AG04450 (cell line): ENCODE measurements around the gene SMAD6. TPM values are rescaled to one million over a fixed set of nuclear protein-coding genes. Genes with fewer than 3 reads are reported as not detected.

Experiments
- CTCF ChIA-PET: fragments of 300-600, 350-600 bp; formaldehyde crosslinking; extraction: SDS; loops from one replicate; lab custom pipeline; 2022; ENCODE audit warnings: antibody characterized with exemption, inconsistent platforms; lab: Charles Lee
- POLR2A ChIA-PET: fragments of 350-600 bp; formaldehyde crosslinking; extraction: SDS; loops from one replicate; lab custom pipeline; 2021; ENCODE audit warnings: antibody characterized with exemption, inconsistent platforms; lab: Yijun Ruan, JAX
- DNase-seq: peaks from one replicate; pipeline ENCODE4 v3.0.0-alpha.2; 2011; ENCODE audit warnings: low read depth, low spot score
- H3K27ac ChIP-seq: one replicate; pipeline ENCODE4 v1.5.1; 2012; ENCODE audit warnings: low read depth, low read length, control low read depth
- H3K27me3 ChIP-seq: one replicate; pipeline ENCODE4 v1.6.0; 2012; ENCODE audit warnings: low read length; ENCODE audit not compliant: control insufficient read depth, insufficient read depth
- H3K4me3 ChIP-seq: 2 replicates; pipeline ENCODE4 v1.5.1; 2011; ENCODE audit warnings: mild to moderate bottlenecking, low read depth, low read length, control low read depth
- H3K9me3 ChIP-seq: 2 replicates; pipeline ENCODE4 v1.5.1; 2012; ENCODE audit warnings: low read length; ENCODE audit not compliant: control insufficient read depth, insufficient read depth
- polyA plus RNA-seq: library from polyadenylated mRNA; depleted of rRNA; stranded (reverse); fragments of >200 nt; gene quantifications from 2 replicates; pipeline ENCODE4 v1.2.3, GENCODE V29; 2011
- TF ChIP-seq, protein P1 (sequence below): IDR thresholded peaks from 2 replicates; pipeline ENCODE4 v1.5.1; 2011; ENCODE audit warnings: low read depth, low read length, control low read depth, inconsistent platforms

SMAD6 gene
- polyA plus RNA-seq, 1 experiment = 1.8 TPM

DNA sequence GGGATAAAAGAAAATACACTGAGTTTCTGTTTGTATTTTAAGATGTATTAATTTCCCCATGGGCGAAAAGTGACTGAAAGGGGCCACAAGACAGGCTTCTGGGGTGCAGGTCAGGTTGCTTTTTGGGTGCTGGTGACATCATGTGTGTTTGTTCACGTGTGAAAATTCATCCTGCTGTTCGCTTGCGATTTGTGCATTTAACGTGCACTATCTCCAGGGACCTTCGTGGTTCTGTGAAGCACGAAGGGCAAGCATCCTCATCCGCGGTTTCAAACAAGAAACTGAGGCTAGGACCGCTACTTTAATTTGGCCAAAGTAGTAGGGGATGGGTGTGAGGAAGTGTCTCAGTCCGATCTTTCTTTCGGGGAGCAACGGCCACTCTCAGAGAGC is 1.6 kb upstream of the SMAD6 start:
- H3K27me3 ChIP-seq = no peaks in the 10 kb centered on the region
- TF ChIP-seq, protein P1, sequence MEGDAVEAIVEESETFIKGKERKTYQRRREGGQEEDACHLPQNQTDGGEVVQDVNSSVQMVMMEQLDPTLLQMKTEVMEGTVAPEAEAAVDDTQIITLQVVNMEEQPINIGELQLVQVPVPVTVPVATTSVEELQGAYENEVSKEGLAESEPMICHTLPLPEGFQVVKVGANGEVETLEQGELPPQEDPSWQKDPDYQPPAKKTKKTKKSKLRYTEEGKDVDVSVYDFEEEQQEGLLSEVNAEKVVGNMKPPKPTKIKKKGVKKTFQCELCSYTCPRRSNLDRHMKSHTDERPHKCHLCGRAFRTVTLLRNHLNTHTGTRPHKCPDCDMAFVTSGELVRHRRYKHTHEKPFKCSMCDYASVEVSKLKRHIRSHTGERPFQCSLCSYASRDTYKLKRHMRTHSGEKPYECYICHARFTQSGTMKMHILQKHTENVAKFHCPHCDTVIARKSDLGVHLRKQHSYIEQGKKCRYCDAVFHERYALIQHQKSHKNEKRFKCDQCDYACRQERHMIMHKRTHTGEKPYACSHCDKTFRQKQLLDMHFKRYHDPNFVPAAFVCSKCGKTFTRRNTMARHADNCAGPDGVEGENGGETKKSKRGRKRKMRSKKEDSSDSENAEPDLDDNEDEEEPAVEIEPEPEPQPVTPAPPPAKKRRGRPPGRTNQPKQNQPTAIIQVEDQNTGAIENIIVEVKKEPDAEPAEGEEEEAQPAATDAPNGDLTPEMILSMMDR = no peak
- no peak for DNase-seq
- H3K4me3 ChIP-seq = peak overlapping the region; percentile 67
- H3K27ac ChIP-seq = no peak overlapping the region
- H3K9me3 ChIP-seq = no peaks in the 10 kb centered on the region; the same call in 1 of the 2 replicates
- ChIA-PET POLR2A (interaction anchor here (0.6 to 3.7 kb wide), 11 partner anchors 20 to 1990 kb away, joined by 3 to 23 read pairs (median 3); no protein-coding TSS in a partner anchor), CTCF (interaction anchor here (1.3 to 5.6 kb wide), 3 partner anchors 71 to 151 kb away, joined by 3 to 44 read pairs (median 39); no protein-coding TSS in a partner anchor)

DNA sequence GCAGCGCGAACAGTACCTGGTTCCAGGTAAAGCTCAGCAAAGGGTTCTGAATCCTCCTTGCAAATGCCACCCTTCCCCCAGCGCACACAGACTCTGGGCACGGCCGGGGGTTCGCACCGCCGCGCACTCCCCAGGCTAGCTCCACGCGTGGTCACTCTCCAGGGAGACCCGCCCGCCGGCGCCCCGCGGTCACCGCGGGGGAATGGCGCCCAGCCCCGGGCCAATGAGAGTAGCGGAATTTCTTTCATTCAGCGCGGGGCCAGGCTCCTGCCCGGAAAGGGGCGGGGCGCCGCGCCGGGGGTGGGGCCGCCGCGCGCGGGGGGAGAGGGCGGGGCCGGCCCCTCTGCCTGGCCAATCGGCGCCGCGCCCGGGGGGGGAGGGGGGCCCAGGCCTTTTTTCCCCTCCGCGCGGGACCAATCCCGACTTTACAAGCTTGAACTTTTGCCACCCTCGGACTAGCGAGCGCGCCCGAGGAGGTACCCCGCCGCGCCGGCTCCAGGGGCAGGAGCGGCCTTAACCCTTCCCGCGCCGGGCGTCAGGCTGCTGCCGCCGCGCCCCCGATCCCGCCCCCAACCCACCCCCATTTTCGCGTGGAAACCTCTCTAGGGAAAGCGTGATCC is 1.1 kb upstream of the SMAD6 start:
- peak; percentile 84 for DNase-seq
- TF ChIP-seq, protein P1 = no peak
- Histone ChIP-seq H3K9me3 (no peaks in the 10 kb centered on the region; the same call in 1 of the 2 replicates), H3K27ac (no peak overlapping the region), H3K27me3 (no peaks in the 10 kb centered on the region), H3K4me3 (peak overlapping the region; percentile 67)
- POLR2A ChIA-PET = interaction anchor here (0.6 to 3.7 kb wide), 12 partner anchors 19 to 1991 kb away, joined by 3 to 23 read pairs (median 4); no protein-coding TSS in a partner anchor
- CTCF ChIA-PET = interaction anchor here (1.3 to 5.6 kb wide), 3 partner anchors 71 to 151 kb away, joined by 3 to 44 read pairs (median 39); no protein-coding TSS in a partner anchor

DNA sequence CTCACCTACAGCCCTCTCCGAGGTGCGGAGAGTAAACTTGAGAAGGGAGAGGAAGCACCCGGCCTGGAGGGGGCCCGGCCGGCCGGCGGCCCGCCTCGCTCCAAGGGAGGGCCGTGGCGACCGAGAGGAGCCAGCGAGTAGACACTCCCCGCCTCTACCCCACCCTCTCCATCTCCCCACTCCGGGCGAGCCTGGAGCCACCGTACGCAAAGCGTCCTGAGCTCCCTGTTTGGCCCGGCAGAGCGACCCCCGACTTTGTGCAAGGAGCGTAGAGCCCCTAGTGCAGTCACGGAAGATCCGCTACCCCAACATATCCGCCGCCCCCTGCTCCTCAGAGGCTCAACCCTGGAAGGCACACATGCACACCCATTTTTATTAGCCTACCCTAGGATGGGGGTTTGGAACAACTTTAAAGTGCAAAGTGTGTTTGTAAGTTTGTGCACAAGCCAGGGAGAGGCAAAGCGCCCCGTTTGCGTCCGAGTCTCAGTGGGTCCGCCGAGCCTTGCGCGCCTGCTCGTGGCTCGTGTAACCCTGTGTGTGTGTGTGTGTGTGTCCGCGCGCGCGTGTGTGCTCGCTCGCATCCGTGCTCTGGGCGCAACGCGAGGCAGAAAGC is 508 bp upstream of the SMAD6 start:
- no peak for DNase-seq
- POLR2A ChIA-PET = interaction anchor here (0.7 to 3.7 kb wide), 10 partner anchors 13 to 150 kb away, joined by 3 to 23 read pairs (median 4); no protein-coding TSS in a partner anchor
- Histone ChIP-seq H3K9me3 (no peaks in the 10 kb centered on the region; the same call in 1 of the 2 replicates), H3K4me3 (peak overlapping the region; percentile 65), H3K27me3 (no peaks in the 10 kb centered on the region), H3K27ac (no peak overlapping the region)
- CTCF ChIA-PET = interaction anchor here (1.2 to 5.6 kb wide), 4 partner anchors 70 to 161 kb away, joined by 3 to 44 read pairs (median 22); no protein-coding TSS in a partner anchor
- TF ChIP-seq, protein P1 = no peak

DNA sequence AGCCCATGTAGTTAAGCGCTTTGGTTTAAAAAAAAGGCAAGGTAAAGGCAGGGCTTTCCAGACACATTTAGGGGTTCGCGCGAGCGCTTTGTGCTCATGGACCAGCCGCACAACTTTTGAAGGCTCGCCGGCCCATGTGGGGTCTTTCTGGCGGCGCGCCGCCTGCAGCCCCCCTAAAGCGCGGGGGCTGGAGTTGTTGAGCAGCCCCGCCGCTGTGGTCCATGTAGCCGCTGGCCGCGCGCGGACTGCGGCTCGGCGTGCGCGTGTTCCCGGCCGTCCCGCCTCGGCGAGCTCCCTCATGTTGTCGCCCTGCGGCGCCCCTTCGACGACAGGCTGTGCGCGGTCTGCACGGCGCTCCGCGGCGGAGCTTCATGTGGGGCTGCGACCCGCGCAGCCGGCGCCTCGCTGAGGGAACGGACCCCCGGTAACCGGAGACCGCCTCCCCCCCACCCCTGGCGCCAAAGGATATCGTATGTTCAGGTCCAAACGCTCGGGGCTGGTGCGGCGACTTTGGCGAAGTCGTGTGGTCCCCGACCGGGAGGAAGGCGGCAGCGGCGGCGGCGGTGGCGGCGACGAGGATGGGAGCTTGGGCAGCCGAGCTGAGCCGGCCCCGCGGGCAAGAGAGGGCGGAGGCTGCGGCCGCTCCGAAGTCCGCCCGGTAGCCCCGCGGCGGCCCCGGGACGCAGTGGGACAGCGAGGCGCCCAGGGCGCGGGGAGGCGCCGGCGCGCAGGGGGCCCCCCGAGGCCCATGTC is 927 bp downstream of the SMAD6 start:
- Histone ChIP-seq H3K9me3 (no peaks in the 10 kb centered on the region; the same call in 1 of the 2 replicates), H3K27ac (peak overlapping the region; percentile 21), H3K4me3 (peak overlapping the region; percentile 78), H3K27me3 (no peaks in the 10 kb centered on the region)
- POLR2A ChIA-PET = interaction anchor here (0.6 to 3.7 kb wide), 12 partner anchors 9 to 382 kb away, joined by 3 to 23 read pairs (median 4); no protein-coding TSS in a partner anchor
- DNase-seq = no peak
- TF ChIP-seq, protein P1 = no peak
- CTCF ChIA-PET = interaction anchor here (0.6 to 5.6 kb wide), 7 partner anchors 12 to 160 kb away, joined by 3 to 63 read pairs (median 6); no protein-coding TSS in a partner anchor
